Esophagus muscularis mucosa (tissue), 4 donors: Measurements from ENCODE around the gene CKLF.

Source experiments
- CTCF ChIP-seq, 3 experiments: fragments of 200-600 bp in 2 of 3; fragments of 450-650 bp in 1 of 3; sonication (generic) in 2 of 3; IDR thresholded peaks; one replicate each; pipeline ENCODE4 v1.5.1; 2017 to 2019; ENCODE audit warnings: antibody characterized with exemption in 3 of 3, mild to moderate bottlenecking in 2 of 3, moderate library complexity in 1 of 3
- EP300 ChIP-seq: sonication (generic); formaldehyde crosslinking; IDR thresholded peaks from one replicate; pipeline ENCODE4 v1.6.1; 2017; ENCODE audit warnings: antibody characterized with exemption
- POLR2A ChIP-seq: fragments of 450-650 bp; IDR thresholded peaks from one replicate; pipeline ENCODE4 v1.6.1; 2017; ENCODE audit warnings: antibody characterized with exemption, moderate library complexity, mild to moderate bottlenecking, low read depth
- POLR2AphosphoS5 ChIP-seq, 2 donors: sonication (generic); formaldehyde crosslinking; IDR thresholded peaks; one replicate each; pipeline ENCODE4 v1.6.1; 2017; ENCODE audit warnings: antibody characterized with exemption in 2 of 2

- no peak for TF ChIP-seq CTCF (IDR thresholded peaks at IDR 0.05)
- TF ChIP-seq POLR2A = no peak
- TF ChIP-seq EP300 = no peak
- TF ChIP-seq POLR2AphosphoS5 (IDR thresholded peaks at IDR 0.05) = no peak
Observed at GRCh38 chr16:66576296-66576695, 23.9 kb downstream of the CKLF start.
